ENCODE measurements around the gene RAPGEF5.
A peak's percentile ranks its signal among the peaks of the same experiment; 100 is the strongest.
"Not testable (repeated sequence)": the region's sequence is repeated elsewhere in the genome, so short reads cannot be mapped to it uniquely, and the experiment has no call there.

Gene RAPGEF5

DNA sequence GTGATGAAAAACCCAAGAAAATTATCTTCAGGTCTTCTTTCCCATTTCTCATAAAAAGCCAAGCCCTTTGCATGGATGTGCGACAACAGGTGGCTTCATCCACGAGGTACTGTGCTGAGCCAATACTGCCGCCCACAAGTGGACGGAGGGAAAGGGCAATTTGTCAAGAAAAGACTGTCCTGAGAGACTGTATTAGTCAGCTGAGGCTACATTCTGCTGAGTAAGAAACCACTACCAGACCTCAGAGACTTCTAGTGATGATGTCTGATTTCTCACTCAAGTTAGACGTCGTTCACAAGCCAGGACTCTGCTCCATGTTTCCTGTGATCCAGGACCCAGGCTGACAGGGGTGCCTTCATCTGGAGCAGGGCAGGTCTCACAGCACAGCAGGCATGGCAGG, 239.7 kb downstream of the RAPGEF5 start:
- DNase-seq (ENCODE audit: low read depth in 2 of 2) = no peak

GRCh38 chr7:22116451-22117030, 240.4 kb downstream of the RAPGEF5 start:
- DNase-seq (ENCODE audit: low read depth in 2 of 2) = no peak

- DNase-seq (ENCODE audit: low read depth in 2 of 2) = no peak
Measured at GRCh38 chr7:22115689-22116088, 241.3 kb downstream of the RAPGEF5 start.

GRCh38 chr7:22114440-22114981, 242.4 kb downstream of the RAPGEF5 start:
- no peak for DNase-seq (ENCODE audit: low read depth in 2 of 2)

- DNase-seq (ENCODE audit: low read depth in 2 of 2) = no peak
Measured at GRCh38 chr7:22113041-22113440, 243.9 kb downstream of the RAPGEF5 start.

DNA sequence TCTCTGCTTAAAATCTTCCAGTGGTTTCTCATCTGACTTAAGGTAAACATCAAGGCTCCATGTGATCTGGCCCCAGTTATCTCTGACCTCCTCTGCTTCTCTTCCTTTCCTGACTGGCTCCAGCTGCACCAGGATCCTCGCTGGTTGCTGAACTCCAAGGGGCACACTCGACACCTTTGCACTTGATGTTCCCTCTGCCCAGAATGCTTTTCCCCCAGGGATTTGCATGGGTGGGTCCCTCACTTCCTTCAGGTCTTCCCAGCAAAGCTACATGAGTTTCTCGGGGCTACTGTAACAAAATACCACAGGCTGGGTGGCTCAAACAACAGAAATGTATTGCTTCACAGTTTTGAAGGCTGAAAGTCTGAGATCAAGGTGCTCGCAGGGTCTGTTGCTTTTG, 245.3 kb downstream of the RAPGEF5 start:
- DNase-seq (ENCODE audit: low read depth in 2 of 2) = no peak

DNA sequence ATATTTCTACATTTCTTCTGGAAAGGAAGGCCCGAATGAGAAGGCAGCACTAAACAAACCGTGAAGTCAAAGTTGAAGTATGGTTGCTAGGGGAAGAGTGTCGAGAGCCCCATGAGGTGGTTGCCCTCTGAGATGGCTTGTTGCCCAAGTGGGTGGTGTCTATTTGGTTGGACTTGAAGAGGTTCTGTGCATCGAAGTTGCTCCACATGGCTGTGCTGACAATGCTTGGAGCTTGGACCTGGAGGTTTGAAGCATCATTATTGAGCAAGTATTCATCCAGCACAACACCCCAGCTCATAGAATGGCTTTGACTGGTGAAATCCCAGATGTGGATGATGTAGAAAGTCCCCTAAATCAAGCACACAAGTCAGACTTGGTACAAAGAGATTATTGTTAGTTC, 246.1 kb downstream of the RAPGEF5 start:
- DNase-seq (ENCODE audit: low read depth in 2 of 2) = no peak

- DNase-seq (ENCODE audit: low read depth in 2 of 2) = peak; percentile 21 to 23
Measured at GRCh38 chr7:22110227-22110839, 246.6 kb downstream of the RAPGEF5 start.

- DNase-seq (ENCODE audit: low read depth in 2 of 2) = no peak
Measured at GRCh38 chr7:22109761-22110160, 247.2 kb downstream of the RAPGEF5 start.

- DNase-seq (ENCODE audit: low read depth in 2 of 2) = no peak
Measured at GRCh38 chr7:22108151-22108845, 248.7 kb downstream of the RAPGEF5 start.

GRCh38 chr7:22105550-22105949, 251.4 kb downstream of the RAPGEF5 start:
- DNase-seq (ENCODE audit: low read depth in 2 of 2) = no peak

GRCh38 chr7:22094413-22095342, 262.3 kb downstream of the RAPGEF5 start:
- no peak for DNase-seq (ENCODE audit: low read depth in 2 of 2)

GRCh38 chr7:22093936-22094335, 263.0 kb downstream of the RAPGEF5 start:
- no peak for DNase-seq (ENCODE audit: low read depth in 2 of 2)

DNA sequence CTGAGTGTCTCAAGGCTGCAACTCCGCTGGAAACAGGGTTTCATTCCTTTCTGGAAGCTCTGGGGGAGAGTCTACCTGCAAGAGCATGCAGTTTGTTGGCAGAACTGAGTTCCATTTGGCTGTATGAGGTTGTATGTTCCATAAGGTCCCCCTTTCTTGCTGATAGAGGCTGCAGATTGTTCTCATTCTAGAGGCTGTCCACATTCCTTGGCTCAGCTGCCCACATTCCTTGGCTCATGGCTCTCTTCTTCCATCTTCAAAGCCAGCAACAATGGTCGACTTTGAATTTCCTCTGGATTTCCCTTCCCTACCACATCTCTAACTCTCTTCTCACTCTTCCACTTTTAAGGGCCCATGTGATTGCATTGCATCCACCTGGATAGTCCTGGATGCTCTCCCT, 264.0 kb downstream of the RAPGEF5 start:
- no peak for DNase-seq (ENCODE audit: low read depth in 2 of 2)

DNA sequence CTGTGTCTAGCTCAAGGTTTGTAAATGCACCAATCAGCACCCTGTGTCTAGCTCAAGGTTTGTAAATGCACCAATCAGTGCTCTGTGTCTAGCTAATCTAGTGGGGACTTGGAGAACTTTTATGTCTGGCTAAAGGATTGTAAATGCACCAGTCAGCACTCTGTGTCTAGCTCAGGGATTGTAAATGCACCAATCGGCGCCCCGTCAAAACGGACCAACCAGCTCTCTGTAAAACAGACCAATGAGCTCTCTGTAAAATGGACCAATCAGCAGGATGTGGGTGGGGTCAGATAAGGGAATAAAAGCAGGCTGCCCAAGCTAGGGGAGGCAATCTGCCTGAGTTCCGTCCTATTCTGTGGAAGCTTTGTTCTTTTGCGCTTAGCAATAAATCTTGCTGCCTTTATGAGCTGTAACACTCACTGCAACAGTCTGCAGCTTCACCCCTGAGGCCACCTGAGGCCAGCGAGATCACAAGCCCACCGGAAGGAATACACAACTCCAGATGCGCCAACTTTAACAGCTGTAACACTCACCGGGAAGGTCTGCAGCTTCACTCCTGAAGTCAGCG, 265.9 kb downstream of the RAPGEF5 start:
- DNase-seq (ENCODE audit: low read depth in 2 of 2) = not testable (repeated sequence)

DNA sequence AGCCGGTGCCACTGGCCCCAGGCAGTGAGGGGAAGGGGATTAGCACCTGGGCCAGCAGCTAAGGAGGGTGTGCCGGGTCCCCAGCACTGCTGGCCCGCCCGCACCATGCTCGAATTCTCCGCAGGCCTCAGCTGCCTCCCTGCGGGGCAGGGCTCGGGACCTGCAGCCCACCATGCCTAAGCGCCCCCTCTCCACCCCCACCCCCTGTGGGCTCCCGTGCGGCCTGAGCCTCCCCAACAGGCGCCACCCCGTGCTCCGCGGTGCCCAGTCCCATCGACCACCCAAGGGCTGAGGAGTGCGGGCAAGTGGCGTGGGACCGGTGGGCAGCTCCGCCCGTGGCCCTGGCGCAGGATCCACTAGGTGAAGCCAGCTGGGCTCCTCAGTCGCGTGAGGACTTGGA, 266.4 kb downstream of the RAPGEF5 start:
- no peak for DNase-seq (ENCODE audit: low read depth in 2 of 2)

DNA sequence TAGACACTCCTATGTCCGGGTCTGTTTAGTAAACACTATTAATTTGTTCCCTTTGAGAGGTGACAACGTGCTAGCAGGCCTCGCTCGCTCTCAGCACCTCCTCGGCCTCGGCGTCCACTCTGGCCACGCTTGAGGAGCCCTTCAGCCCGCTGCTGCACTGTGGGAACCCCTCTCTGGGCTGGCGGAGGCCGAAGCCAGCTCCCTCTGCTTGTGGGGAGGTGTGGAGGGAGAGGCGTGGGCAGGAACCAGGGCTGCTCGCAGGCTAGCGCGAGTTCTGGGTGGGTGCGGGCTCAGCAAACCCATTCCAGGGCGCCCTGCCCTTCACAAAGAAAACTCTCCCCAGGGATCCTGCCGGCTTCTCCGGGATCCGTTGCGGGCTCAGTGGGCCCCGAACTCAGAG, 266.8 kb downstream of the RAPGEF5 start:
- no peak for DNase-seq (ENCODE audit: low read depth in 2 of 2)

GRCh38 chr7:22088827-22089226, 268.1 kb downstream of the RAPGEF5 start:
- no peak for DNase-seq (ENCODE audit: low read depth in 2 of 2)

- no peak for DNase-seq (ENCODE audit: low read depth in 2 of 2)
Measured at GRCh38 chr7:22087861-22088260, 269.1 kb downstream of the RAPGEF5 start.

GRCh38 chr7:22083704-22084240, 273.2 kb downstream of the RAPGEF5 start:
- DNase-seq (ENCODE audit: low read depth in 2 of 2) = no peak

Data from stimulated activated CD8-positive, alpha-beta memory T cell treated with anti-CD3 and anti-CD28 coated beads, Interleukin-15, amount 100 ng/mL, for 48 hours (primary cell).